ENCODE results near the gene MAP3K3. TPM values are rescaled to one million over a fixed set of nuclear protein-coding genes. Genes with fewer than 3 reads are reported as not detected.

Gene MAP3K3
- total and polyA plus RNA-seq, 9 of the 15 experiments (the other 6 are each of a cell fraction or from before 2014, with no cell fraction given): 0.69 to 16.5 (median 12.1) TPM

DNA sequence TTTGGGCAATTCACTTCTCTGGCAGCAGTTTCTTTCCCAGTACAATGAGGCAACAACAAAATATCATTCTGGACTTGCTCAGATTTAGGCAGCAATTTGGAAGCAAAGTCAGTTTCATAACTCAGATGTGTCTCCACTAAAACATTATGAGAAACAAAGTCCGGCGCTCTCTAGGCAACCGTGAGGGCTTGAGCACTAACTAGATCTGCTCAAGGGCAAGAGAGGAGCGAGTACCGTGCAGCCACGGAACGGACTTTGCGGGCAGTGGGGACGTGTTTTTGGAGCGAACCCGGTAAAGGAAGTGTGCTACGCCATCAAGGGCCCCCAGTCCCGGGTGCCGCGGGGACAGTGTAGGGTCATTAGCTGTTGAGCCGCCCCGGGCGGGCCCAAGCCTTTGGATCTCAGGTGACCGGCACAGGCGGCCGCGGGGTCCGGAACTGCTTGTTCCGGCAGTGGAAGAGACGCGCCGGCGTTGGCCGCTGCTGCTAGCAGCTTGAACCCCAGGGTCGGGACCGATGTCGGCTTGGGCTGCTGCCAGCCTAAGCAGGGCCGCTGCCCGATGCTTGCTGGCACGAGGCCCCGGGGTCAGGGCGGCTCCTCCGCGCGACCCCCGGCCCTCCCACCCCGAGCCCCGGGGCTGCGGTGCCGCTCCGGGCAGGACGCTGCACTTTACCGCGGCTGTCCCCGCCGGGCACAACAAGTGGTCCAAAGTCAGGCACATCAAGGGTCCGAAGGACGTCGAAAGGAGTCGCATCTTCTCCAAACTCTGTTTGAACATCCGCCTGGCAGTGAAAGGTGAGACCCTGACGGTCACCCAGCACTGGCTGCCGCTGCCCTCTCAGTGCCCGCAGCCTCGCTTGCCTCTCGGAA lies 21.4 kb upstream of the MAP3K3 start, which contains the start of gene TACO1 (continued):
- TF ChIP-seq, protein P1, sequence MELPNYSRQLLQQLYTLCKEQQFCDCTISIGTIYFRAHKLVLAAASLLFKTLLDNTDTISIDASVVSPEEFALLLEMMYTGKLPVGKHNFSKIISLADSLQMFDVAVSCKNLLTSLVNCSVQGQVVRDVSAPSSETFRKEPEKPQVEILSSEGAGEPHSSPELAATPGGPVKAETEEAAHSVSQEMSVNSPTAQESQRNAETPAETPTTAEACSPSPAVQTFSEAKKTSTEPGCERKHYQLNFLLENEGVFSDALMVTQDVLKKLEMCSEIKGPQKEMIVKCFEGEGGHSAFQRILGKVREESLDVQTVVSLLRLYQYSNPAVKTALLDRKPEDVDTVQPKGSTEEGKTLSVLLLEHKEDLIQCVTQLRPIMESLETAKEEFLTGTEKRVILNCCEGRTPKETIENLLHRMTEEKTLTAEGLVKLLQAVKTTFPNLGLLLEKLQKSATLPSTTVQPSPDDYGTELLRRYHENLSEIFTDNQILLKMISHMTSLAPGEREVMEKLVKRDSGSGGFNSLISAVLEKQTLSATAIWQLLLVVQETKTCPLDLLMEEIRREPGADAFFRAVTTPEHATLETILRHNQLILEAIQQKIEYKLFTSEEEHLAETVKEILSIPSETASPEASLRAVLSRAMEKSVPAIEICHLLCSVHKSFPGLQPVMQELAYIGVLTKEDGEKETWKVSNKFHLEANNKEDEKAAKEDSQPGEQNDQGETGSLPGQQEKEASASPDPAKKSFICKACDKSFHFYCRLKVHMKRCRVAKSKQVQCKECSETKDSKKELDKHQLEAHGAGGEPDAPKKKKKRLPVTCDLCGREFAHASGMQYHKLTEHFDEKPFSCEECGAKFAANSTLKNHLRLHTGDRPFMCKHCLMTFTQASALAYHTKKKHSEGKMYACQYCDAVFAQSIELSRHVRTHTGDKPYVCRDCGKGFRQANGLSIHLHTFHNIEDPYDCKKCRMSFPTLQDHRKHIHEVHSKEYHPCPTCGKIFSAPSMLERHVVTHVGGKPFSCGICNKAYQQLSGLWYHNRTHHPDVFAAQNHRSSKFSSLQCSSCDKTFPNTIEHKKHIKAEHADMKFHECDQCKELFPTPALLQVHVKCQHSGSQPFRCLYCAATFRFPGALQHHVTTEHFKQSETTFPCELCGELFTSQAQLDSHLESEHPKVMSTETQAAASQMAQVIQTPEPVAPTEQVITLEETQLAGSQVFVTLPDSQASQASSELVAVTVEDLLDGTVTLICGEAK (IDR thresholded peaks at IDR 0.05): peak; percentile 99
- TF ChIP-seq, protein P1 (CRISPR knock-in tag; IDR thresholded peaks at IDR 0.05): no peak; the same call in 1 of the 2 replicates
- peak; percentile 82; the same call in 1 of the 2 replicates for TF ChIP-seq MYNN (IDR thresholded peaks at IDR 0.05)
- TF ChIP-seq MYNN (CRISPR knock-in tag; IDR thresholded peaks at IDR 0.05): no peak
- no peak for TF ChIP-seq TAF15 (IDR thresholded peaks at IDR 0.05; ENCODE audit: low read depth, low read length)
- peak; percentile 98 for TF ChIP-seq NCOA1 (IDR thresholded peaks at IDR 0.05; ENCODE audit: low read depth)
- no peak for TF ChIP-seq ZNF316 (IDR thresholded peaks at IDR 0.05)
- TF ChIP-seq NUFIP1 (IDR thresholded peaks at IDR 0.05; ENCODE audit: partially characterized antibody): no peak
- TF ChIP-seq, protein P2, sequence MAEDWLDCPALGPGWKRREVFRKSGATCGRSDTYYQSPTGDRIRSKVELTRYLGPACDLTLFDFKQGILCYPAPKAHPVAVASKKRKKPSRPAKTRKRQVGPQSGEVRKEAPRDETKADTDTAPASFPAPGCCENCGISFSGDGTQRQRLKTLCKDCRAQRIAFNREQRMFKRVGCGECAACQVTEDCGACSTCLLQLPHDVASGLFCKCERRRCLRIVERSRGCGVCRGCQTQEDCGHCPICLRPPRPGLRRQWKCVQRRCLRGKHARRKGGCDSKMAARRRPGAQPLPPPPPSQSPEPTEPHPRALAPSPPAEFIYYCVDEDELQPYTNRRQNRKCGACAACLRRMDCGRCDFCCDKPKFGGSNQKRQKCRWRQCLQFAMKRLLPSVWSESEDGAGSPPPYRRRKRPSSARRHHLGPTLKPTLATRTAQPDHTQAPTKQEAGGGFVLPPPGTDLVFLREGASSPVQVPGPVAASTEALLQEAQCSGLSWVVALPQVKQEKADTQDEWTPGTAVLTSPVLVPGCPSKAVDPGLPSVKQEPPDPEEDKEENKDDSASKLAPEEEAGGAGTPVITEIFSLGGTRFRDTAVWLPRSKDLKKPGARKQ (CRISPR knock-in tag; IDR thresholded peaks at IDR 0.05): no peak
- TF ChIP-seq TOE1 (IDR thresholded peaks at IDR 0.05; ENCODE audit: borderline replicate concordance): 0 out of 2 replicates have a peak, but pooled peaks have one; percentile 43
- TF ChIP-seq TOE1 (CRISPR knock-in tag; IDR thresholded peaks at IDR 0.05; ENCODE audit: borderline replicate concordance, low read depth): no peak
- no peak for TF ChIP-seq FOXM1 (IDR thresholded peaks at IDR 0.05; ENCODE audit: low read depth)
- no peak for TF ChIP-seq FOXM1 (CRISPR knock-in tag; IDR thresholded peaks at IDR 0.05; ENCODE audit: low read depth)
